ENCODE results near the gene KLRF1. TPM values are rescaled to one million over a fixed set of nuclear protein-coding genes. Genes with fewer than 3 reads are reported as not detected.

KLRF1 gene
- total and polyA plus RNA-seq, 9 donors, result 0.17 to 1.1 (median 0.39) TPM; not detected in 5

GRCh38 chr12:9792961-9793617 is 34.2 kb upstream of the KLRF1 start:
- TF ChIP-seq POLR2A (IDR thresholded peaks at IDR 0.05), result no peak
- TF ChIP-seq EP300 (IDR thresholded peaks at IDR 0.05), result no peak
- Histone ChIP-seq H3K9me3 (no peaks in the 10 kb centered on the region), H3K4me1 (ENCODE audit: insufficient read depth) (no peaks in the 10 kb centered on the region), H3K27me3 (no peaks in the 10 kb centered on the region), H3K4me3 (no peak overlapping the region), H3K27ac (no peak overlapping the region), H3K36me3 (no peaks in the 10 kb centered on the region)
- no peak for DNase-seq
- intact Hi-C loops (cut with DNase I), result no loop called here
- WGBS, 3 donors, result 66 to 80% (median 79%) methylated on average over 2 of the region's 2 CpGs

GRCh38 chr12:9793779-9794395 is 33.4 kb upstream of the KLRF1 start:
- no peak overlapping the region for H3K27ac ChIP-seq
- no peaks in the 10 kb centered on the region for H3K27me3 ChIP-seq
- 63 to 73% (median 69%) methylated on average over 8 of the region's 8 CpGs for WGBS, 3 donors
- no peak overlapping the region for H3K4me3 ChIP-seq
- DNase-seq, result no peak
- intact Hi-C loops (cut with DNase I), result no loop called here
- H3K36me3 ChIP-seq, result no peaks in the 10 kb centered on the region
- TF ChIP-seq CTCF (IDR thresholded peaks at IDR 0.05) (no peak), EP300 (IDR thresholded peaks at IDR 0.05) (no peak), POLR2A (IDR thresholded peaks at IDR 0.05) (no peak)
- H3K9me3 ChIP-seq, result no peaks in the 10 kb centered on the region
- H3K4me1 ChIP-seq (ENCODE audit: insufficient read depth), result no peaks in the 10 kb centered on the region

- Histone ChIP-seq H3K4me1 (ENCODE audit: insufficient read depth) (no peaks in the 10 kb centered on the region), H3K4me3 (no peak overlapping the region), H3K27me3 (no peaks in the 10 kb centered on the region), H3K27ac (no peak overlapping the region), H3K9me3 (no peaks in the 10 kb centered on the region), H3K36me3 (no peaks in the 10 kb centered on the region)
- no peak for DNase-seq
- WGBS, 3 donors, result 60 to 80% (median 79%) methylated on average over 2 of the region's 2 CpGs
- TF ChIP-seq EP300 (IDR thresholded peaks at IDR 0.05) (no peak), POLR2A (IDR thresholded peaks at IDR 0.05) (no peak), CTCF (IDR thresholded peaks at IDR 0.05) (no peak)
- intact Hi-C loops (cut with DNase I), result no loop called here
These were observed 32.7 kb upstream of the KLRF1 start for GRCh38 chr12:9794484-9795093.

- no peak for TF ChIP-seq POLR2A (IDR thresholded peaks at IDR 0.05)
- TF ChIP-seq CTCF (IDR thresholded peaks at IDR 0.05), result no peak
- TF ChIP-seq EP300 (IDR thresholded peaks at IDR 0.05), result no peak
- H3K27ac ChIP-seq, result no peak overlapping the region
- no peaks in the 10 kb centered on the region for H3K9me3 ChIP-seq
- no peaks in the 10 kb centered on the region for H3K4me1 ChIP-seq (ENCODE audit: insufficient read depth)
- intact Hi-C loops (cut with DNase I), result no loop called here
- DNase-seq, result no peak
- no peaks in the 10 kb centered on the region for H3K27me3 ChIP-seq
- no peak overlapping the region for H3K4me3 ChIP-seq
- H3K36me3 ChIP-seq, result no peaks in the 10 kb centered on the region
- WGBS, 3 donors, result 86 to 97% (median 93%) methylated on average over 2 of the region's 2 CpGs
These were observed 31.3 kb upstream of the KLRF1 start for GRCh38 chr12:9795945-9796344.

GRCh38 chr12:9796346-9796745 is 30.9 kb upstream of the KLRF1 start:
- Histone ChIP-seq H3K4me3 (no peak overlapping the region), H3K27me3 (no peaks in the 10 kb centered on the region), H3K4me1 (ENCODE audit: insufficient read depth) (no peaks in the 10 kb centered on the region), H3K36me3 (no peaks in the 10 kb centered on the region), H3K9me3 (no peaks in the 10 kb centered on the region), H3K27ac (no peak overlapping the region)
- no peak for TF ChIP-seq EP300 (IDR thresholded peaks at IDR 0.05)
- TF ChIP-seq CTCF (IDR thresholded peaks at IDR 0.05), result no peak
- TF ChIP-seq POLR2A (IDR thresholded peaks at IDR 0.05), result no peak
- intact Hi-C loops (cut with DNase I), result no loop called here
- no peak for DNase-seq
- WGBS, 3 donors, result 86 to 94% (median 87%) methylated on average over 5 of the region's 5 CpGs
